Endodermal cell (in vitro differentiated cells): ENCODE measurements around the gene POLE3. TPM values are rescaled to one million over a fixed set of nuclear protein-coding genes. Genes with fewer than 3 reads are reported as not detected.
"Not testable (repeated sequence)": the region's sequence is repeated elsewhere in the genome, so short reads cannot be mapped to it uniquely, and the experiment has no call there.

Experiments
- DNase-seq: peaks from one replicate; pipeline ENCODE4 v3.0.0-alpha.2; 2017
- H3K27ac ChIP-seq: 2 replicates; pipeline ENCODE4 v1.5.1; 2013; ENCODE audit warnings: mild to moderate bottlenecking, low read depth, low read length, moderate library complexity
- H3K27me3 ChIP-seq: 2 replicates; pipeline ENCODE4 v1.6.1; 2013; ENCODE audit warnings: mild to moderate bottlenecking, low read length, moderate library complexity; ENCODE audit not compliant: insufficient read depth, control insufficient read depth, poor library complexity, severe bottlenecking
- H3K36me3 ChIP-seq: 2 replicates; pipeline ENCODE4 v1.7.0; 2013; ENCODE audit warnings: mild to moderate bottlenecking, low read length, moderate library complexity; ENCODE audit not compliant: control insufficient read depth, insufficient read depth
- H3K4me1 ChIP-seq: one replicate; pipeline ENCODE4 v1.7.0; 2013; ENCODE audit warnings: low read length; ENCODE audit not compliant: control insufficient read depth, insufficient read depth
- H3K4me3 ChIP-seq: 2 replicates; pipeline ENCODE4 v1.5.1; 2013; ENCODE audit warnings: mild to moderate bottlenecking, low read length, moderate library complexity
- H3K9ac ChIP-seq: 2 replicates; pipeline ENCODE4 v1.6.1; 2013; ENCODE audit warnings: mild to moderate bottlenecking, low read length, moderate library complexity; ENCODE audit not compliant: poor library complexity, severe bottlenecking; ENCODE audit errors: extremely low read depth
- H3K9me3 ChIP-seq: 2 replicates; pipeline ENCODE4 v1.6.1; 2013; ENCODE audit warnings: mild to moderate bottlenecking, low read length, moderate library complexity; ENCODE audit not compliant: control insufficient read depth
- H3K27ac Mint-ChIP-seq: 2 replicates; pipeline ENCODE4 v1.8.0; 2020; ENCODE audit warnings: mixed read lengths
- H3K27me3 Mint-ChIP-seq: 2 replicates; pipeline ENCODE4 v1.8.0; 2021; ENCODE audit warnings: mild to moderate bottlenecking, mixed read lengths; ENCODE audit not compliant: insufficient read depth
- H3K36me3 Mint-ChIP-seq: 2 replicates; pipeline ENCODE4 v1.8.0; 2020; ENCODE audit warnings: low read depth, mixed read lengths
- H3K4me1 Mint-ChIP-seq: 2 replicates; pipeline ENCODE4 v1.8.0; 2020; ENCODE audit warnings: mixed read lengths
- H3K4me3 Mint-ChIP-seq: 2 replicates; pipeline ENCODE4 v1.8.0; 2020; ENCODE audit warnings: mild to moderate bottlenecking, moderate library complexity, mixed read lengths
- H3K9me3 Mint-ChIP-seq: 2 replicates; pipeline ENCODE4 v1.8.0; 2020; ENCODE audit warnings: mild to moderate bottlenecking, mixed read lengths
- CTCF ChIP-seq: fragments of 200-600 bp; sonication (generic); conservative IDR thresholded peaks from 2 replicates; pipeline ENCODE4 v1.5.0; 2021; ENCODE audit warnings: antibody characterized with exemption, mild to moderate bottlenecking
- WGBS, 2 experiments: methylation state at CpG; one replicate each; pipeline versions ENCODE4 v1.1.5 to v1.1.7; 2013; ENCODE audit warnings: missing lambda C conversion rate in 2 of 2, mixed read lengths in 1 of 2; ENCODE audit not compliant: insufficient coverage in 1 of 2, insufficient read length in 1 of 2; 5-methylcytosine and 5-hydroxymethylcytosine counted together
- total RNA-seq, 2 donors: library from RNA; stranded (reverse); fragmentation: NEBNext Ultra II Directional in 1 of 2; extraction: Animal tissue kit (Norgen Biotek cat#: 25700) in 1 of 2; gene quantifications; 2 replicates in 1 of 2; 3 replicates in 1 of 2; pipeline ENCODE4 v1.2.1, GENCODE V29; 2021

POLE3 gene
- total RNA-seq, 2 donors from 2014 or later, result 36.5 to 45.6 TPM

DNA sequence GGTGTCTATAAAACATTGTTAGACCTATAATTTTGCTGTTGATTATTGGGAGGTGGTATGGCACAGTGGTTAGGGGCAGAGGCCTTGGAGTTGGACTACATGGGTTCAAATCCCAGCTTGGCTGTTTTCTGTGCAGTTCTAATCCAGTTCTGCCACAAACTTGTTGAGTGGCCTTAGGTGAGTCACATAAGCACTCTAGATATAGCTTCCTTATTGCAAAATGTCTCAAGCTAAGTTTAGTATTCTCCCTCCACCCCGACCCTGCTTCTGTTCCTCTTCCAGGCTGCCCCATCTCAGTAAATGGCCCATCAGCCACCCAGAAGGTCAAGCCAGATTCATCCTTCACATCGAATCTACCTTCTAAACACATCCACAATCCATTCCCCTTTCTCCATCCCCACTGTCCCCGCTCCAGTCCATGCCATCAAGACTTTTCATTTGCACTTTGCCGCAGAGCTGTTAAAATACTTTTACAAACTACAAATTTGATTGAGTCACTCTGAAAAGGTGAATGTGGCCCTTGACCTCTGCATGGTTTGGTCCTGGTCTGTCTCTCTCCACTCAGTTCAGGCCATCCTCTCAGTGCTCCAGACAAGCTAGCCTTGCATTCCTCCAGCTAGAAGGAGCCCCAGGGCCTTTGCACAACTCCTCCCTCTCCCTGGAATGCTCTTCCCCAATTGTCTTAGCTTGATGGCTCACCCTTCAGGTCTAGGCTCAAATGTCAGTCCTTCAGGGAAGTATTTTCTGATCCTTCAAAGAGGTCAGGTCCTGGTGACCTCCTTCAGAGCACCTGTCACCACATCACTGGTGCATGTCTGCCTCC, 23.7 kb downstream of the POLE3 start:
- H3K9me3 Mint-ChIP-seq, result no peaks in the 10 kb centered on the region
- H3K4me1 Mint-ChIP-seq, result no peaks in the 10 kb centered on the region
- H3K4me1 ChIP-seq, result no peaks in the 10 kb centered on the region
- H3K9me3 ChIP-seq, result no peaks in the 10 kb centered on the region
- WGBS, 2 experiments, result 95 to 96% methylated on average over 4 of the region's 4 CpGs
- H3K27me3 Mint-ChIP-seq, result no peaks in the 10 kb centered on the region
- no peak overlapping the region for H3K4me3 Mint-ChIP-seq
- no peak overlapping the region for H3K9ac ChIP-seq
- no peak for DNase-seq
- TF ChIP-seq CTCF, result no peak
- no peak overlapping the region for H3K27ac ChIP-seq
- H3K36me3 Mint-ChIP-seq, result peaks cover 43% of the 10 kb centered on the region
- H3K27ac Mint-ChIP-seq, result no peak overlapping the region
- peaks cover 54% of the 10 kb centered on the region for H3K36me3 ChIP-seq
- H3K4me3 ChIP-seq, result no peak overlapping the region
- H3K27me3 ChIP-seq, result no peaks in the 10 kb centered on the region

DNA sequence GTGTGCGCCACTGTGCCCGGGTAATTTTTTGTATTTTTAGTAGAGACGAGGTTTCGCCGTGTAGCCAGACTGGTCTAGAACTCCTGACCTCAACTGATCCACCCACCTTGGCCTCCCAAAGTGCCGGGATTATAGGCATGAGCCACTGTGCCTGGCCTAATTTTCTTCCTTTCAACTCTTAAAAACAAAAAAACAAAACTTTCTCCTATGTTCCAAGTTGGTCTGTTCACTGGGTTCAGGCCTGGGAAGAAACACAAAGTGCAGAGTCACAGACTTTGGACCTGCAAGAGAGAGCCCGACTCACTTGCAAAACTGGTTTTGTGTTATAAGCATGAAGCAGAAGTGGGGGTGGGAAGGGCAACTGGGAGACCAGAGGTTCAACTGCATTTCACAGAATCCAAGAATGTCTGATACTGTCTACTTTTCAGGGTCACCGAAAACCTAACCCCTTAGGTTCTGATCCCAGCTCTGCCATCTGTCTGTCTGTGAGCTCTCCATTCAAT, 28.5 kb downstream of the POLE3 start:
- Histone ChIP-seq H3K27me3 (no peaks in the 10 kb centered on the region), H3K9ac (no peak overlapping the region), H3K9me3 (no peaks in the 10 kb centered on the region), H3K27ac (no peak overlapping the region), H3K4me3 (no peak overlapping the region), H3K36me3 (peaks cover 8% of the 10 kb centered on the region), H3K4me1 (peaks cover 6% of the 10 kb centered on the region)
- H3K4me3 Mint-ChIP-seq, result no peak overlapping the region
- H3K27ac Mint-ChIP-seq, result no peak overlapping the region
- no peak for TF ChIP-seq CTCF
- no peaks in the 10 kb centered on the region for H3K27me3 Mint-ChIP-seq
- H3K36me3 Mint-ChIP-seq, result peaks cover 7% of the 10 kb centered on the region
- WGBS, 2 experiments, result 92 to 95% methylated on average over 8 of the region's 8 CpGs
- DNase-seq, result no peak
- peaks cover 22% of the 10 kb centered on the region for H3K4me1 Mint-ChIP-seq
- H3K9me3 Mint-ChIP-seq, result no peaks in the 10 kb centered on the region

DNA sequence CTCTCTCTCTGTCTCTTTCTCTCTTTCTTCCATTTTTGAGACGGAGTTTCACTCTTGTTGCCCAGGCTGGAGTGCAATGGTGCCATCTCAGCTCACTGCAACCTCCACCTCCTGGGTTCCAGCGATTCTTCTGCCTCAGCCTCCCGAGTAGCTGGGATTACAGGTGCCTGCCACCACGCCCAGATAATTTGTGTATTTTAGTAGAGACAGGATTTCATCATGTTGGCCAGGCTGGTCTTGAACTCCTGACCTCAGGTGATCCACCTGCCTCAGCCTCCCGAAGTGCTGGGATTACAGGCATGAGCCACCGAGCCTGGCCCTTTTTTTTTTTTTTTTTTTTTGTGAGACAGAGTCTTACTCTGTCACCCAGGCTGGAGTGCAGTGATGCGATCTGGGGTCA, 29.0 kb downstream of the POLE3 start:
- WGBS, 2 experiments, result 77 to 94% methylated on average over 2 to 7 of the region's 7 CpGs
- H3K27ac Mint-ChIP-seq, H3K27me3 ChIP-seq, H3K36me3 Mint-ChIP-seq, H3K4me3 Mint-ChIP-seq, H3K4me3 ChIP-seq, H3K9ac ChIP-seq, H3K36me3 ChIP-seq, H3K9me3 Mint-ChIP-seq, H3K4me1 ChIP-seq, H3K27ac ChIP-seq, H3K9me3 ChIP-seq, DNase-seq, H3K27me3 Mint-ChIP-seq: not testable (repeated sequence)
- H3K4me1 Mint-ChIP-seq, result peaks cover 22% of the 10 kb centered on the region
